GM12864 (cell line): Measurements from ENCODE around the gene KDM1B.

Experiments
- DNase-seq: peaks from one replicate; pipeline ENCODE4 v3.0.0-alpha.2; 2011; ENCODE audit warnings: low read depth
- H3K4me3 ChIP-seq: 2 replicates; pipeline ENCODE4 v1.5.1; 2011; ENCODE audit warnings: mild to moderate bottlenecking, low read depth, low read length, control low read depth
- TF ChIP-seq, protein P1 (sequence below): IDR thresholded peaks from 2 replicates; pipeline ENCODE4 v1.5.1; 2011; ENCODE audit warnings: low read depth, mild to moderate bottlenecking, moderate library complexity, low read length, control low read depth, inconsistent platforms; ENCODE audit errors: missing control alignments

KDM1B gene

DNA sequence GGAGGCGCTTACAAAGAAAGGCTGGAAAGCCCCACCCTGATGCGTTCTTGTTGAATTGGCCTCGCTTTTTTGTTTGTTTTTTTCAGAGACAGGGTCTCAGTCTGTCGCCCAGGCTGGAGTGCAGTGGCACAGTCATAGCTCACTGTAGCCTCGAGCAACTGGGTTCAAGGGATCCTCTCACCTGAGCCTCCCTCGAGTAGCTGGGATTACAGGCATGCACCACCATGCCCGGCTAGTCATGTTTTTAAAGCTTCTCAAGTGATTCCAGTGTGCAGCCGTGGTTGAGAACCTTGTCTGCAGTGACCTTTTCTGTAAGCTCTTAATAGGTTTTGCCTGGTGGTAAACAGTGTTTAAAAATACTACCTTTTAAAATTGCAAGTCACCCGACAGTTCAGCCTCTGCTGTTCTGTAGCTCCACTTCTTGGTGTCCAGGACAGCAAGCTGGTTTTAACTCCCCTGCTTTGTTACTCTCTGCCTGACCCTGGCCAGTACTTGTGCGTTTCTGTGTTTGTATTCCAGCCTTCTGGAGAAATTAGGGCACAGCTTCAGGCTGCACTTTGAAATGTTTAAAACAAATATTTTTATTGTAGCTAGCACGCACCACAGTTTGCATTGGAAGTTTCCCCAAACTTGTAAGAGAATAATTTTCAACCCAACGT lies 54.4 kb downstream of the KDM1B start:
- TF ChIP-seq, protein P1, sequence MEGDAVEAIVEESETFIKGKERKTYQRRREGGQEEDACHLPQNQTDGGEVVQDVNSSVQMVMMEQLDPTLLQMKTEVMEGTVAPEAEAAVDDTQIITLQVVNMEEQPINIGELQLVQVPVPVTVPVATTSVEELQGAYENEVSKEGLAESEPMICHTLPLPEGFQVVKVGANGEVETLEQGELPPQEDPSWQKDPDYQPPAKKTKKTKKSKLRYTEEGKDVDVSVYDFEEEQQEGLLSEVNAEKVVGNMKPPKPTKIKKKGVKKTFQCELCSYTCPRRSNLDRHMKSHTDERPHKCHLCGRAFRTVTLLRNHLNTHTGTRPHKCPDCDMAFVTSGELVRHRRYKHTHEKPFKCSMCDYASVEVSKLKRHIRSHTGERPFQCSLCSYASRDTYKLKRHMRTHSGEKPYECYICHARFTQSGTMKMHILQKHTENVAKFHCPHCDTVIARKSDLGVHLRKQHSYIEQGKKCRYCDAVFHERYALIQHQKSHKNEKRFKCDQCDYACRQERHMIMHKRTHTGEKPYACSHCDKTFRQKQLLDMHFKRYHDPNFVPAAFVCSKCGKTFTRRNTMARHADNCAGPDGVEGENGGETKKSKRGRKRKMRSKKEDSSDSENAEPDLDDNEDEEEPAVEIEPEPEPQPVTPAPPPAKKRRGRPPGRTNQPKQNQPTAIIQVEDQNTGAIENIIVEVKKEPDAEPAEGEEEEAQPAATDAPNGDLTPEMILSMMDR = no peak
- DNase-seq = no peak
- H3K4me3 ChIP-seq = no peak overlapping the region

DNA sequence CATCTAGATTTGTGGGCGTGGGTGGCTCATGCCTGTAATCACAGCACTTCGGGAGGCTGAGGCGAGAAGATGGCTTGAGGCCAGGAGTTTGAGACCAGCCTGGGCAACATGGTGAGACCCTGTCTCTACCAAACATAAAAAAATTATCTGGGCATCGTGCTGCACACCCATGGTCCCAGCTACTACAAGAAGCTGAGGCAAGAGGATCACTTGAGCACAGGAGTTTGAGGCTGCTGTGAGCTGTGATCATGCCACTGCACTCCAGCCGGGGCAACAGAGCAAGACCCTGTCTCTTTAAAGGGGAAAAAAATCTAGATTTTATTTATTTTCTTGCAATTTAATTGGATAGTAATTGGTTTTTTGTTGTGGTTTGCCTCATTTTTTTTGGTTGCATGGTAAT lies 55.5 kb downstream of the KDM1B start:
- H3K4me3 ChIP-seq = no peak overlapping the region
- TF ChIP-seq, protein P1 = no peak
- no peak for DNase-seq

DNA sequence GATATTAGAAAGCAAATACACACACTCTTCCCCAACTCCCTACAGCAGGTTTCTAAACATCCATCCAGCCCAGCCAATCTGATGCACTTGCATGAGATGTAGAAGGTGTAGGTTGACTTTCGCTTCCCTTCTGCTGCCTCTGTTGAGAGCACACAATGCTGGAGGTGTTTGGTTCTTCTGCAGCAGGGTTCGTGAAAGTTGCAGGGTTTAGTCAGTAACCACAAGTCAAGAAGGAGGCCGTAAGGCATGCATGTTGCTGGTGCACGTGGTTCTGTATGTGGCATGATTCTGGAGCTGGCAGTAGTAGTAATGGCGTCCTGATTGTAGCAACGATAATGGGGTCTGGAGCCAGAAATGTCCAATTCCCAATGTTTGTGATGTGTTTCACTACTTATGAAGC lies 56.1 kb downstream of the KDM1B start:
- DNase-seq = peak; percentile 95
- TF ChIP-seq, protein P1 = no peak
- H3K4me3 ChIP-seq = no peak overlapping the region

DNA sequence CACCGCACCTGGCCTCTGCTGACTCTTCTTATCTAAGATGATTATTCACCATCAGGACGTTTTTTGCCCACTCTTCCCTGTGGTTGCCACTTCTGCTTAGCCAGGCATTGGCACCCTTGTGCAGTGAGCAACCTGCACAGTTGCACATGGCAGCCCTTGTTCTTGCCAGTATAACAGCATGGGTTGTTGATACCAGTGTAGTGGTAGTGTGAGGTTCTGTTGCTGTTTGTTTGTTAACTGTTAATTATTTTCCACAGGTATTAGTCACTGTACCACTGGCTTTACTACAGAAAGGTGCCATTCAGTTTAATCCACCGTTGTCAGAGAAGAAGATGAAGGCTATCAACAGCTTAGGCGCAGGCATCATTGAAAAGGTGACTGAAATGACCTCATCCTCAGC lies 57.0 kb downstream of the KDM1B start:
- TF ChIP-seq, protein P1 = no peak
- no peak for DNase-seq
- H3K4me3 ChIP-seq = no peak overlapping the region

DNA sequence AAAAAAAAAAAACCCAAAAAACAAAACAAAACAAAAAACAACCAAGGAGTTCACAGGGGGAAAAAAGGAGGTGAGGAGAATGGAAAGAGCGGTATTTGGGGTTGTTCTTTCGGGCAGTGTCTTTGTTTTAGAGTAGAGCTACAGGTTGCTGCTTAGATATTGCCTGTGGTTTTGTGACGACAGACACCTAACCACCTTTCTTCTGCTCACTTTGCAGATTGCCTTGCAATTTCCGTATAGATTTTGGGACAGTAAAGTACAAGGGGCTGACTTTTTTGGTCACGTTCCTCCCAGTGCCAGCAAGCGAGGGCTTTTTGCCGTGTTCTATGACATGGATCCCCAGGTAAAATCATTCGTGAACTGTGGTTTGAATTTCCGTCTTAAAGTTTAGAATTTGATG lies 58.2 kb downstream of the KDM1B start:
- TF ChIP-seq, protein P1 = no peak
- DNase-seq = no peak

DNA sequence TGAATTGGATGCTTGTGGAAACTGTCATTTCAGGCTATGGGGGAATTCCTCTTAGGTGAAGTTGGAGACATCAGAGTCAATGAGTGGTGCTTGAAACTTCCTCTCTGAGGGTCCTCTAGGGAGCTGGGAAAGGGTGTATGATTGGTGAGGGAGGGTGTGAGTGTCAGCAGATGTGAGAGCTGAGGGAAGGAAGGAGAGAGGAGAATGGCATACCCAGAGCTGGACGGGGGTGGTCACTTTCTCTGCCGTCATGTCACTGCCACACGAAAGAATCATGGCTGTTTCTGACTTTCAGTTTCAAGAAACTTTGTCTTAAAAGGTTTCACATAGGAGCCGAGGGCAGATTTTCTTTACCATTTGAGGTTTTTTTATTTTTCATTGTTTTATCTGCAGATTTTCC lies 58.8 kb downstream of the KDM1B start:
- TF ChIP-seq, protein P1 = no peak
- no peak for DNase-seq
- H3K4me3 ChIP-seq = peak overlapping the region; percentile 24

More for the DNA sequence above, 58.2 kb downstream of the KDM1B start:
- H3K4me3 ChIP-seq = no peak overlapping the region; the same call in 1 of the 2 replicates

DNA sequence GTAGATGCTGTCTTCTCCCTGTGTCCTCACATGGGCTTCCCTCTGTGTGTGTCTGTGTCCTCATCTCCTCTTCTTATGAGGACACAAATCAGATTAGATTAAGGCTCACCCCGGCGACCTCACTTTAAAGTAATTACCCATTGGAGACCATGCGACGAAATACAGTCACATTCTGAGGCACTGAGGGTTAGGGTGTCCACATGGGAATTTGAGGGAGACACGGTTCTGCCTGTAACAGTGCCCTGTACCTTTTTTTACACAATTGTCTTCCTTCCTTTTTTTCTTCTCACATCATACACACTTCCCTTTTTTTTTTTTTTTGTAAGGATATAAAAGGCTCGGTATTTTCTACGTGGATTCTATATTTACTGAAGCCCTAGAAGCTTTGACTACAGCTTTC lies 60.2 kb downstream of the KDM1B start:
- H3K4me3 ChIP-seq = no peak overlapping the region
- no peak for DNase-seq
- TF ChIP-seq, protein P1 = no peak
